Measurements from ENCODE around the gene CHMP4B.
A peak's percentile ranks its signal among the peaks of the same experiment; 100 is the strongest.
"Not testable (repeated sequence)": the region's sequence is repeated elsewhere in the genome, so short reads cannot be mapped to it uniquely, and the experiment has no call there.

CHMP4B gene

GRCh38 chr20:33790566-33790965 is 20.6 kb upstream of the CHMP4B start:
- DNase-seq: no peak

- no peak for DNase-seq
Observed at GRCh38 chr20:33791021-33791420, 20.1 kb upstream of the CHMP4B start.

GRCh38 chr20:33791540-33791939 is 19.6 kb upstream of the CHMP4B start:
- no peak for DNase-seq

DNA sequence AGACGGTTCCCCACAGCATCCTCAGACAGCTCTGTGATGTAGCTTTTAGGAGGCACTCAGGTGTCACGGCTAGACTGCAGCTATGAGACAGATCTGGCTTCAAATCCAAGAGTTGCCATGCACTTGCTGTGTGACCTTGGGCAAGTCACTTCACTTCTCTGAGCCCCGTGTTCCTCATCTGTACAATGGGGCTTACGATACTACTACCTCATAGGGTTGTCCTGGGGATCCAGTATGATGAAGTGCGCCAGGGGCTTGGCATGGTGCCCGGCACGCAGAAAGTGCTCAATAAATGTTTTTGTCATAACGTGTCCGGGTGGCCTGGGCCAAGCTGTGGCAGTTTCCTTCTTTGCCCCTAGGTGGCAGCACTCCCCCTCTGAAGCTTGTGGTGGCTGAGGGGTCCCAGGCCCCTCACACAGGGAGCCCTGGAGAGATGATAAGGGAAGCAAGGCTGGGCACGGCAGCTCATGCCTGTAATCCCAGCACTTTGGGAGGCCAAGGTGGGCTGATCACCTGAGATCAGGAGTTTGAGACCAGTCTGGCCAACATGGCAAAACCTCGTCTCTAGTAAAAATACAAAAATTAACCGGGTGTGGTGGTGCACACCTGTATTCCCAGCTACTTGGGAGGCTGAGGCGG is 19.1 kb upstream of the CHMP4B start:
- peak; percentile 33 for DNase-seq

DNA sequence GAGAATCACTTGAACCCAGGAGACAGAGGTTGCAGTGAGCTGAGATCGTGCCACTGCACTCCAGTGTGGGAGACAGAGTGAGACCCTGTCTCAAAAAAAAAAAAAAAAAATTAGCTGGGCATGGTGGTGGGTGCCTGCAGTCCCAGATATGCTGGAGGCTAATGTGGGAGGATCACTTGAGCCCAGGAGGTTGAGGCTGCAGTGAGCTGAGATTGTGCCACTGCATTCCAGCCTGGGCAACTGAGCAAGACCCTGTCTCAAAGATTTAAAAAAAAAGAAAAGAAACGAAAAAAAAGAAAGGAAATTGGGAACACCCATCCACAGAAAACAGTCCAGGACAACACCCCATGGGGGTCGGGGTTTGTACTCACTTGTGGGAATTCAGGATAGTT is 18.6 kb upstream of the CHMP4B start:
- DNase-seq: not testable (repeated sequence)

- DNase-seq: peak; percentile 51
Observed at GRCh38 chr20:33793011-33793931, 17.9 kb upstream of the CHMP4B start.

DNA sequence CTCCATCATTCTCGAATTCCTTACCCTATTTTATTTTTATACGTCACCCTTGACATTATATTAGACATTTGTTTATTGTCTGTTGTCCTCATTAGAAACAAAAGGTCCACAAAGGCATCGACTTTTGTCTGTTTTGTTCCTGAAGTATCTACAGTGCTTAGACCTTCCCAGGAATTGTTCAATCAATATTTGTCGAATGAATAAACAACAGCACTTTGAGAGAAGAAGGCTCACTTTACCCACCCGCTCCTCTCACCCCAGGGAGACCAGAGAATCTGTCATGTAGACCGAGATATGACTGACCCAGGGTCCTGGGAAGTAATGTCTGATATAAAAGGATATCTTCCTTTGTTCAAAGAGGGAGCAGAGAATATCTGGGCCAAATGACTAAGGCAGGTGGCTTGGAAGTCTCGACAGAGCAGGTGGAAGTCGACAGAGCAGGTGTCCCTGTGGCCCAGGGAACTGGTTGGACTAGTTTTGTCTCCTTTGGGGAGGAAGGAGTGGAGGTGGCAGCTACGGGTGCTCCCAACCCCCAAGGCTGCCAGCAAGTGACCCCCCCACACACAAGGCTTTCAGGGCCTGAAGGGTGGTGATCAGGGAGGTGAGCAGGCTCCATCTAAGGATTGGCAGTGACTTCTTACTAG is 14.8 kb upstream of the CHMP4B start:
- no peak for DNase-seq

GRCh38 chr20:33796907-33797544 is 14.1 kb upstream of the CHMP4B start:
- DNase-seq: no peak

GRCh38 chr20:33798444-33798843 is 12.7 kb upstream of the CHMP4B start:
- no peak for DNase-seq

GRCh38 chr20:33803921-33804337 is 7.2 kb upstream of the CHMP4B start:
- DNase-seq: peak; percentile 87

GRCh38 chr20:33808388-33808787 is 2.8 kb upstream of the CHMP4B start:
- DNase-seq: no peak

DNA sequence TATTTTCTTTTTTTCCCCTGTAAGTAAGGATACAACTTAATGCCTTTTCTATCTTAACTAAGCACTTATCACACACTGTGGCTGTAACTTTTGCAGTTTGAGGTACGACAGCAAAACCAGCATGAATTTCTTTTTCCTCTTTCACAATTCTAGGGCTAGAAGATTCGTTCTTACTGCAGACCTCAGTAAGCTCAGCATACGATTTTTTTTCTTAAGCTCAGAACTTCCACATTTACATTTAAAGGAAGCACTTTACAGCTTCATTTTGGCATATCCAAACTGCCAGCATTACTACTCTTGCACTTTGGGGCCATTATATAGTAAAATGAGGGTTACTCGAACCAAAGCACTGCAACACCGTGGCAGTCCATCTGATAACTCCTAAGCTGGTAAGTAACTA is 889 bp upstream of the CHMP4B start:
- DNase-seq: no peak

- no peak for DNase-seq
Observed at GRCh38 chr20:33811776-33812151, 616 bp downstream of the CHMP4B start.

GRCh38 chr20:33812152-33812849 is 1.2 kb downstream of the CHMP4B start:
- peak; percentile 66 for DNase-seq

DNA sequence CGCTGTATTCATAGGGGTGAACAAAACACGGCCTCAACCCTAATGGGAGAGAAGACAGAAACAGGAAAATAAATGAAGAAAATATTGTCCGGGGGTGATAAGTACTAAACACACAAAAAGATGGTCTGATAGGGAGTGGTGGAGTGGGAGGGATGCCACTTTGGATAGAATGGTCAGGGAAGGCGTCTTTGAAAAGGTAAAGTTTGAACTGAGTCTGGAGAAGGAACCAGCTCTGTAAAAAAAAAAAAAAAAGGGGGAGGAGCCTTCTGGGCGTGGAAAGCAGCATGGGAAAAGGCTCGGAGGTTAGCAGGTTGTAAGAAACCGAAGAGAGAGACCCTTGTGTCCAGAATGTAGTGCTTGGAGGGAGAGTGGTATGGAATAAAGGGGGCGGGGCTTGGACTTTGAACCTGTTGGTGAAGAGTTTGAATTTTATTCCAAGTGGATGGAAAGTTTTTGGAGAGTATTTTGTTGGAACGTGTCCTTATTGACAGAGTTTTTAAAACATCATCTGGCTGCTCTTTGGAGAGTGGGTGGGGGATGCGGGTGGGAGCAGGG is 1.8 kb downstream of the CHMP4B start:
- no peak for DNase-seq

DNA sequence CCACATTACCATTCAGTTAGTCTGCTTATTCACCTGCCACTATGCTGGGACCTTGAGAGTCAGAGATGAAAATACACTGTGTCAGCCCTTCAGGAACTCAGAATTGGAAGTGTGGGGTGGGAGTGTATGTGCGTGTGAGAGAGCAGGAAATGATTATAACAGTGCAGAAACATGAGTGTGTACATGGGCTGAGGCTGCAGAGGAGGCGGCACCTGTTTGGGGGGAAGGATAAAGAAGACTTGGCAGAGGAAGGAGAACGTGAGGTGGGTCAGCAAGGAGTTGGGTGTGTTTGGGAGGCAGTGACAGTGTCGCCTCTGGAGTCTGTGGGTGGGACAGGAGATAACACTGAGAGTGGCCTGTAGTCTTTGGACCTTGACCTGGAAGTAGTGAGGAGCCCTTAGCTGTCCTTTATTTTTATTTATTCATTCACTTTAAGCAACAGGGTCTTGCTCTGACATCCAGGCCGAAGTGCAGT is 3.1 kb downstream of the CHMP4B start:
- no peak for DNase-seq

DNA sequence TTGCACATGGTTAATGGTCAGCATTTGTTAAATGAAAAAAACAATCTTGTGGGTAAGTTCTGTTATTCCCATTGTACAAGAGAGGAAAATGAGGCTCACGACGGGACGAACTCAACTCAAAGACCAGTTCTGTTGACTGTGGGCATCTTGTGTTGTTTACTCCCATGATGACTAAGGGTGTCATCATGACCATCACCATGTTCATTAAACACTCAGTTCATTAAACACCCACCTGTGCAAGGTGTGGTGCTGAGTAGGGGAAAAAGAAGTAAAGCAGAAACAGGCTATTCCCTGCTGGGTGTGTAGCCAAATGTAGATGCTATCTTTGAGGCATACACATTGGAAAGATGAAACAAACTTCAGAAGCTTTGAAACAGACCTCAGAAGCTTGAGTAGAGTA is 4.5 kb downstream of the CHMP4B start:
- DNase-seq: no peak

- no peak for DNase-seq
Observed at GRCh38 chr20:33816191-33816590, 5.0 kb downstream of the CHMP4B start.

DNA sequence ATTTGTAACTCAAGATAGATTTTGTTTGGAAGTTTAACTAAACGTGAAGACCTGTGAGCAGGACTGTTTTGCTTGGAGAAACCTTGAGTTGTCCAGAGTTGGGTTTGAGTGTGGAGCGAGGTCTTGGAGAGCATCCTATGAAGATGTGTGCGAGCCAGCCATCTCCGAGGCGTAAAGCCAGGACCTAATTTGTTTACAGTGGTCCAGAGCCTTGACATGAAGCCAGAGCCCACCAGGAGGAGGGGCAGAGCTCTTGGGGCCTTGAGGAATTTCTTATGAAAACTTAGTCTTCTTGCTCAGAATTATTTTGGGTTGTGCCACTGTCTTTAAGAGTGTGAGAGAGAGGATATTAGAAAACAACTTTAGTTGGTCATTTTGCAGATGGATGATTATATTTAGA is 6.3 kb downstream of the CHMP4B start:
- DNase-seq: no peak

GRCh38 chr20:33819456-33819855 is 8.3 kb downstream of the CHMP4B start:
- no peak for DNase-seq

DNA sequence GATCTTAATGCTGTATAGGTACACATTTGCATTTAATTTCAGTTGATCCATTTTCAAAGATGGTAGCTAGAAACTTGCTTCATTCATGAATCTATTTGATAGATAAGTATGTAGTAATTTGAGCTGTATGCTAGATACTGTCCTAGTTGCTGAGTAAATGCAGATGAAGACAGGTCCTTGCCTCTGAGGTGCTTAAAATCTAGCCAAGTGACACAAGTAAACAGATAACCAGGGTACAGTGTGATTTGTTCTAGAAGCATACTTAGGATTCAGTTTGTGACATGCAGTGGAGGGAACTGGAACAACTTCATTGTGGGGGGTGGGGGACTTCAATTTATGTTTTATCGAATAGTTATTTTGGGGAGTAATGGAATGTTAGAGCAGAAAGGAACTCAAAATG is 9.2 kb downstream of the CHMP4B start:
- no peak for DNase-seq

GRCh38 chr20:33821270-33821836 is 10.2 kb downstream of the CHMP4B start:
- DNase-seq: no peak
